Activated naive CD4-positive, alpha-beta T cell treated with anti-CD3 and anti-CD28 coated beads, Interleukin-2, amount 50 U/mL, for 24 hours (primary cell): ENCODE data around the gene SETD3.

Experiments used
- H3K27ac Mint-ChIP-seq: one replicate; pipeline ENCODE4 v1.8.0; 2021; ENCODE audit warnings: mild to moderate bottlenecking, mixed read lengths
- H3K27me3 Mint-ChIP-seq: one replicate; pipeline ENCODE4 v1.8.0; 2021; ENCODE audit warnings: mixed read lengths
- H3K36me3 Mint-ChIP-seq: one replicate; pipeline ENCODE4 v1.8.0; 2021; ENCODE audit warnings: mixed read lengths
- H3K4me1 Mint-ChIP-seq: one replicate; pipeline ENCODE4 v1.8.0; 2021; ENCODE audit warnings: mixed read lengths
- H3K4me3 Mint-ChIP-seq: one replicate; pipeline ENCODE4 v1.8.0; 2021; ENCODE audit warnings: mild to moderate bottlenecking, mixed read lengths
- H3K9me3 Mint-ChIP-seq: one replicate; pipeline ENCODE4 v1.8.0; 2021; ENCODE audit warnings: mixed read lengths

The SETD3 gene

DNA sequence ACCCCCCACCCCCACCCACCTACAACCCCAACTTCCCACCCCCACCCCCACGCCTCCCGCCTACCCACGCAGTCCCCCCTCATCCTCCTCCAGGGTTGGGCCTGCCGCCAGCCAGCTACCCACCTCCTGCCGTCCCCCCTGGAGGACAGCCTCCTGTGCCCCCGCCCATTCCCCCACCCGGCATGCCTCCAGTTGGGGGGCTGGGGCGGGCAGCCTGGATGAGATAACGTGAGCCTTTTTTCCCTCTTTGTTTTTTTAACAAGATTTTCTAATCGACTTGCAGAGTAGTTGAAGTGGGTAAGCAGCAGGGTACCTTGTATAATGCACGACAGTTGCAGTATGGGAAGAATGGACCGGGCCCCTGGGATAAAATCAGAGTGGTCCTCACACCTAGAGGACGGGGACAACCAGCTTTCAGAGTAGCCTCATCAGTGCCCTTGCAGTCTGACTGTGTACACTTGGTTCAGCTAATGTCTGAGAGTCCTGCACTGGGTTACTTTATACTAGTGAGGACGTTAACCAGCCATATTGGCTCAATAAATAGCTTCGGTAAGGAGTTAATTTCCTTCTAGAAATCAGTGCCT is 30.0 kb upstream of the SETD3 start:
- no peaks in the 10 kb centered on the region for H3K9me3 Mint-ChIP-seq
- no peak overlapping the region for H3K4me3 Mint-ChIP-seq
- H3K36me3 Mint-ChIP-seq = peaks cover 8% of the 10 kb centered on the region
- no peaks in the 10 kb centered on the region for H3K27me3 Mint-ChIP-seq
- no peak overlapping the region for H3K27ac Mint-ChIP-seq
- no peaks in the 10 kb centered on the region for H3K4me1 Mint-ChIP-seq

DNA sequence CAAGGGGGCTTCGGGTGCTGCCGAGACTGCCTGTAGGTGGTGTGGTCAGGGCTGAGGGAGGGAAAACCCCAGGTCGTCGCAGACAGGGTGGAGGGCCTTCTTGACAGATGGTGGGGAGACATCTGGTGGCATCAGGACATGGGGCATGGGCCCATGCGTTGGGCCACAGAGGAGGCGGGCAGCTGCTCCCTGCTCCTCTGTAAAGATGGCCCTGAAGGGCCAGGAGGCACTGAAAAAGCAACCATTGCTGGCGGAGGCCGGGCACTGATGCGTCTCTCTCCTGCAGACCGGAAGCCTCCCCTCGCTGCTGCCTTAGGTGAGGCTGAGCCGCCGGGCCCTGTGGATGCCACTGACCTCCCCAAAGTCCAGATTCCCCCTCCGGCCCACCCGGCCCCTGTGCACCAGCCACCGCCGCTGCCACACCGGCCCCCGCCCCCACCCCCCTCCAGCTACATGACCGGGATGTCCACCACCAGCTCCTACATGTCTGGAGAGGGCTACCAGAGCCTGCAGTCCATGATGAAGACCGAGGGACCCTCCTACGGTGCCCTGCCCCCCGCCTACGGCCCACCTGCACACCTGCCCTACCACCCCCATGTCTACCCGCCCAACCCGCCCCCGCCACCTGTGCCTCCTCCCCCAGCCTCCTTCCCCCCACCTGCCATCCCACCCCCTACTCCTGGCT is 29.4 kb upstream of the SETD3 start:
- Mint-ChIP-seq H3K4me1 (no peaks in the 10 kb centered on the region), H3K36me3 (peaks cover 8% of the 10 kb centered on the region), H3K27me3 (no peaks in the 10 kb centered on the region), H3K4me3 (no peak overlapping the region), H3K9me3 (no peaks in the 10 kb centered on the region), H3K27ac (no peak overlapping the region)

- Mint-ChIP-seq H3K4me1 (no peaks in the 10 kb centered on the region), H3K36me3 (peaks cover 15% of the 10 kb centered on the region), H3K4me3 (no peak overlapping the region), H3K9me3 (no peaks in the 10 kb centered on the region), H3K27ac (no peak overlapping the region), H3K27me3 (no peaks in the 10 kb centered on the region)
Observed at GRCh38 chr14:99508896-99509629, 28.4 kb upstream of the SETD3 start.

GRCh38 chr14:99507860-99508640 is 27.4 kb upstream of the SETD3 start:
- Mint-ChIP-seq H3K27me3 (no peaks in the 10 kb centered on the region), H3K4me3 (no peak overlapping the region), H3K4me1 (no peaks in the 10 kb centered on the region), H3K36me3 (peaks cover 15% of the 10 kb centered on the region), H3K9me3 (no peaks in the 10 kb centered on the region), H3K27ac (peak overlapping the region; percentile 8)

DNA sequence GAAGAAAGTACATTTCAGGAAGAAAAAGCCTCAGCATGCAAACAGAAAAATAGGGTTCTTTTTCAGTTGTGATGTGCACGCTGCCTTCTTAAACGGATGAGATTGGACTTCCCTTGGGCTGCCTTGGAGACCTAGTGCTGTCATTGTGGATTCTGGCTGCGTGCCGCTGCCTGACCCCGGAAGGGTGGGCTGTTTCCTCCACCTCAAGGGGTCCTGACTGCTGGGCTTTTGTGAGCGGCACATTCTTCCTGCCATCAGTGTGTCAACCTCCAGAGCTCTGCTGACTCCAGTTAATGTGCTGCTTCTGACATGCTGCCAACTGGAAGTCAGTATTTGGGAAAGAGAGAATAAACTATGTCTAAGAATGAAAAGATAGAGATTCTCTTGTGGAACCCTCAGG is 25.6 kb upstream of the SETD3 start:
- peaks cover 15% of the 10 kb centered on the region for H3K36me3 Mint-ChIP-seq
- no peaks in the 10 kb centered on the region for H3K9me3 Mint-ChIP-seq
- H3K4me1 Mint-ChIP-seq = no peaks in the 10 kb centered on the region
- H3K27me3 Mint-ChIP-seq = no peaks in the 10 kb centered on the region
- no peak overlapping the region for H3K4me3 Mint-ChIP-seq
- H3K27ac Mint-ChIP-seq = no peak overlapping the region

DNA sequence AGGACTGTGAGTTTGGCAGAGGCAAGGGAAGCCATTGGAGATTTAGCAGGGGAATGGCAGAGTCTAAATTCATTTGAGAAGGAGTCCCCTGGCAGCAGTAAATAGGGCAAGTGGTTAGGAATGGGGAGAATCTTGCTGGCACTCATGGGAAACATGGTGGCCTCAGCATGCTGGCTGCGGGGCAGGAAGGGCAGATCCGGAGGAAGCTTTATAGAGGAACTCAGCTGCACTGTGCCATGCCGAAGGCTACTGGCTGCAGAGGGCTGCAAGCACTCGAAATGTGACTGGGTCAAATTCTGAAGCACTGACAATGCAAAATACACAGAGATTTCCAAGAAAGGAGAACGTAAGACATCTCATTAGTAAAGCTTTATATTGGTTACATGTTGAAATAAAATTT is 24.4 kb upstream of the SETD3 start:
- Mint-ChIP-seq H3K36me3 (peaks cover 15% of the 10 kb centered on the region), H3K4me1 (no peaks in the 10 kb centered on the region), H3K27me3 (no peaks in the 10 kb centered on the region), H3K27ac (no peak overlapping the region), H3K4me3 (no peak overlapping the region), H3K9me3 (no peaks in the 10 kb centered on the region)

- no peaks in the 10 kb centered on the region for H3K9me3 Mint-ChIP-seq
- H3K36me3 Mint-ChIP-seq = peaks cover 13% of the 10 kb centered on the region
- H3K4me1 Mint-ChIP-seq = no peaks in the 10 kb centered on the region
- H3K27ac Mint-ChIP-seq = no peak overlapping the region
- H3K4me3 Mint-ChIP-seq = no peak overlapping the region
- H3K27me3 Mint-ChIP-seq = no peaks in the 10 kb centered on the region
Observed at GRCh38 chr14:99503848-99504453, 23.3 kb upstream of the SETD3 start.

DNA sequence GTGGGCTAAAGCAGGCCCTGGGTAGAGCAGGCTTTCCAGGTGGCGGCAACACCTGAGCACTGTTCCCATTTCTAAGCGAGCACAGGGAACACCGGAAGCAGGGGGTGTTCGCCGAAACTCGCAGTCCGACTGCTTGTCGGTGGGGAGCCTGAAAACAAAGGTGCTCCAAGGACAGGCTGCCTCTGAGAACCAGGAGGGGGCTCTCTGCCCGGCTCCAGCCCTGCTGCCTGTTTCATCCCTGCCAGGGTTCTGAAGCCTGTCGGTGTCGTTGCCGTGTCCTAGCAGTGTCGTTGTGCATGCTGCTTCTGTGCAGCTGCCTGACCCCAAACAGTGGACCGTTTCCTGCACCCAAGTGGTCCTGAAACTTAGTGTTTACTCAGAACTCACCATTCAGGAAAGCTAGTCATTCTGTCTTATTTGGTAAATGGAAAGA is 22.3 kb upstream of the SETD3 start:
- no peaks in the 10 kb centered on the region for H3K4me1 Mint-ChIP-seq
- no peak overlapping the region for H3K4me3 Mint-ChIP-seq
- no peaks in the 10 kb centered on the region for H3K9me3 Mint-ChIP-seq
- H3K36me3 Mint-ChIP-seq = peaks cover 13% of the 10 kb centered on the region
- no peaks in the 10 kb centered on the region for H3K27me3 Mint-ChIP-seq
- no peak overlapping the region for H3K27ac Mint-ChIP-seq

DNA sequence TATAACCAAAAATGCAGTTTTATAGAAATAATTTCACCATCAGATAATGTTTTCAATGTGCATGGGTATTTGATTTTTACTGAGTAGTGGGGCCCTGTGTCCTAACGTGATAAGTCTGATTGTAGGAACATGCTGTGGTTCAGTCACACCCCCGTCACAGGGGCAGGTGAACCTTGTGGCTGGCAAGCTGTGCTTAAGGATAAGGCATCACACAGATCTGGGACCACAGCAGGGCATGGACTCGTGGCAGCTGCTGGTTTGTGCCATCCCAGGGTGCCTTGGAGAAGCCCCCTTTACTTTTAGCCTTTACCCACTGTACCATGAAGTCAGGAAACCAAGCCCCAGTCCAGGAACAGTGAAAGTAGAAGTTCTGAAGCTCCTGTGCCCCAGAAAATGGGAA is 17.2 kb upstream of the SETD3 start:
- no peaks in the 10 kb centered on the region for H3K27me3 Mint-ChIP-seq
- H3K4me1 Mint-ChIP-seq = peaks cover 12% of the 10 kb centered on the region
- H3K27ac Mint-ChIP-seq = no peak overlapping the region
- H3K36me3 Mint-ChIP-seq = peaks cover 13% of the 10 kb centered on the region
- H3K9me3 Mint-ChIP-seq = no peaks in the 10 kb centered on the region
- no peak overlapping the region for H3K4me3 Mint-ChIP-seq

DNA sequence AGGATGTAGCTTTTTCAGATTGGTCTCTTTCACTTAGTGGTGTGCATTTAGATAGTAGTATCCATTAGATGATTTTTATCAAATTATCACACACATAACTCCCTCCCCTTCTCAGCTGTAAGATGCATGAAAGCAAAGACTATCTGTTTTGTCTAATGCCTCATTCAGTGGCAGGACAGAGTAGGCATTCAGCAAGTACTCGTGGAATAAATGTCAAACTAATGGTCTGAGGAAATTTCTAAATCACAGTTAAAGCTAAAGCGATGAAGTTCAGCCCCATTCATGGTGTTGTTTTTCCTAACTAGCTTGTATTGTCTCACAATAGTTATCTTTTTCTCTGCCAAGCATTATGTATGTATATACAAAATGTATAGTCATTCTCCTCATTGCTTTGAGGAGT is 16.7 kb upstream of the SETD3 start:
- H3K36me3 Mint-ChIP-seq = peaks cover 14% of the 10 kb centered on the region
- H3K4me1 Mint-ChIP-seq = peaks cover 13% of the 10 kb centered on the region
- H3K27ac Mint-ChIP-seq = no peak overlapping the region
- H3K27me3 Mint-ChIP-seq = no peaks in the 10 kb centered on the region
- H3K9me3 Mint-ChIP-seq = no peaks in the 10 kb centered on the region
- H3K4me3 Mint-ChIP-seq = no peak overlapping the region

- no peaks in the 10 kb centered on the region for H3K36me3 Mint-ChIP-seq
- peaks cover 76% of the 10 kb centered on the region for H3K4me1 Mint-ChIP-seq
- H3K4me3 Mint-ChIP-seq = peak overlapping the region; percentile 3
- H3K9me3 Mint-ChIP-seq = no peaks in the 10 kb centered on the region
- H3K27me3 Mint-ChIP-seq = no peaks in the 10 kb centered on the region
- H3K27ac Mint-ChIP-seq = peak overlapping the region; percentile 41
Observed at GRCh38 chr14:99484106-99484505, 3.4 kb upstream of the SETD3 start.

- Mint-ChIP-seq H3K4me1 (peaks cover 75% of the 10 kb centered on the region), H3K4me3 (peak overlapping the region; percentile 99), H3K36me3 (peaks cover 2% of the 10 kb centered on the region), H3K27me3 (no peaks in the 10 kb centered on the region), H3K9me3 (no peaks in the 10 kb centered on the region), H3K27ac (peak overlapping the region; percentile 98)
Observed at GRCh38 chr14:99481745-99482099, 1.1 kb upstream of the SETD3 start.

GRCh38 chr14:99480917-99481744 is 472 bp upstream of the SETD3 start, which contains the start of gene CCNK:
Gene CCNK, plus strand, starts transcription at chr14:99481409. Its CDS starts 11,269 bp downstream, at chr14:99492678.
- H3K27me3 Mint-ChIP-seq = no peaks in the 10 kb centered on the region
- peaks cover 70% of the 10 kb centered on the region for H3K4me1 Mint-ChIP-seq
- peaks cover 2% of the 10 kb centered on the region for H3K36me3 Mint-ChIP-seq
- peak within 1 kb of the TSS; percentile 98 for H3K27ac Mint-ChIP-seq
- H3K9me3 Mint-ChIP-seq = no peaks in the 10 kb centered on the region
- peak within 1 kb of the TSS; percentile 99 for H3K4me3 Mint-ChIP-seq

- Mint-ChIP-seq H3K4me1 (peaks cover 64% of the 10 kb centered on the region), H3K9me3 (no peaks in the 10 kb centered on the region)
Observed at GRCh38 chr14:99479160-99479905, 1.3 kb downstream of the SETD3 start.

More at GRCh38 chr14:99479160-99479905, 1.3 kb downstream of the SETD3 start:
- H3K27ac Mint-ChIP-seq = peak overlapping the region; percentile 87
- peak overlapping the region; percentile 94 for H3K4me3 Mint-ChIP-seq
- H3K36me3 Mint-ChIP-seq = peaks cover 2% of the 10 kb centered on the region
- no peaks in the 10 kb centered on the region for H3K27me3 Mint-ChIP-seq
